HEK293 (cell line): ENCODE results near the gene HHIPL1.

Source experiments
- CTCF ChIA-PET: fragments of 350-600 bp; formaldehyde crosslinking; extraction: SDS; loops from one replicate; lab custom pipeline; 2021; ENCODE audit warnings: antibody characterized with exemption; lab: Yijun Ruan, JAX
- POLR2A ChIA-PET: fragments of 300-600 bp; formaldehyde crosslinking; extraction: SDS; loops from one replicate; lab custom pipeline; 2020; ENCODE audit warnings: antibody characterized with exemption, inconsistent platforms; lab: Yijun Ruan, JAX
- H3K27ac ChIP-seq: fragments of 200-500 bp; sonication (Bioruptor generic); 2 replicates; pipeline ENCODE4 v1.5.1; 2014; ENCODE audit warnings: low read depth, low read length, control low read depth, inconsistent platforms; ENCODE audit errors: extremely low read depth
- H3K36me3 ChIP-seq, 2 experiments: fragments of 200-500 bp in 1 of 2; sonication (Bioruptor generic) in 1 of 2; 1 replicate in 1 of 2; 2 replicates in 1 of 2; pipeline ENCODE4 v1.5.1; 2014 to 2017; ENCODE audit warnings: inconsistent platforms in 2 of 2, low read length in 2 of 2; ENCODE audit not compliant: control insufficient read depth in 2 of 2, insufficient read depth in 1 of 2
- H3K4me1 ChIP-seq: fragments of 200-500 bp; sonication (Bioruptor generic); 2 replicates; pipeline ENCODE4 v1.5.1; 2014; ENCODE audit warnings: mild to moderate bottlenecking, low read length, inconsistent platforms; ENCODE audit not compliant: control insufficient read depth, insufficient read depth
- H3K4me3 ChIP-seq: 2 replicates; pipeline ENCODE4 v1.5.1; 2011; ENCODE audit warnings: low read depth, mild to moderate bottlenecking, control low read depth, low read length, moderate library complexity
- H3K9me3 ChIP-seq: fragments of 200-500 bp; sonication (Bioruptor generic); 2 replicates; pipeline ENCODE4 v1.5.1; 2014; ENCODE audit warnings: low read depth, low read length, inconsistent platforms; ENCODE audit not compliant: control insufficient read depth, insufficient read depth
- BCL6B ChIP-seq: fragments of 450-650 bp; formaldehyde crosslinking; IDR thresholded peaks from 2 replicates; pipeline ENCODE4 v1.5.1; 2017; ENCODE audit warnings: missing biosample characterization, missing genetic modification characterization
- GLIS2 ChIP-seq: fragments of 450-650 bp; formaldehyde crosslinking; IDR thresholded peaks from 2 replicates; pipeline ENCODE4 v1.5.1; 2016; ENCODE audit warnings: missing biosample characterization, missing genetic modification characterization
- KLF16 ChIP-seq: fragments of 450-650 bp; formaldehyde crosslinking; IDR thresholded peaks from 2 replicates; pipeline ENCODE4 v1.5.1; 2017; ENCODE audit warnings: missing biosample characterization, missing genetic modification characterization
- PRDM2 ChIP-seq: fragments of 450-650 bp; formaldehyde crosslinking; IDR thresholded peaks from 2 replicates; pipeline ENCODE4 v1.5.1; 2016; ENCODE audit warnings: missing biosample characterization, missing genetic modification characterization, borderline replicate concordance
- REPIN1 ChIP-seq: fragments of 450-650 bp; formaldehyde crosslinking; IDR thresholded peaks from 2 replicates; pipeline ENCODE4 v1.5.1; 2017; ENCODE audit warnings: missing biosample characterization, missing genetic modification characterization, low read depth
- REST ChIP-seq: fragments of 450-650 bp; formaldehyde crosslinking; IDR thresholded peaks from 2 replicates; pipeline ENCODE4 v1.5.1; 2016; ENCODE audit warnings: missing biosample characterization, missing genetic modification characterization
- SP7 ChIP-seq: fragments of 450-650 bp; formaldehyde crosslinking; IDR thresholded peaks from 2 replicates; pipeline ENCODE4 v1.5.1; 2016; ENCODE audit warnings: missing biosample characterization, missing genetic modification characterization
- TRIM28 ChIP-seq: IDR thresholded peaks from 2 replicates; pipeline ENCODE4 v1.6.1; 2011; ENCODE audit warnings: low read length, control low read depth, borderline replicate concordance
- ZBTB7A ChIP-seq: fragments of 450-650 bp; formaldehyde crosslinking; IDR thresholded peaks from 2 replicates; pipeline ENCODE4 v1.5.1; 2016; ENCODE audit warnings: low read depth, missing biosample characterization, missing genetic modification characterization
- ZIC2 ChIP-seq: fragments of 450-650 bp; formaldehyde crosslinking; IDR thresholded peaks from 2 replicates; pipeline ENCODE4 v1.5.1; 2016; ENCODE audit warnings: missing biosample characterization, missing genetic modification characterization
- ZNF155 ChIP-seq: fragments of 450-650 bp; formaldehyde crosslinking; IDR thresholded peaks from 2 replicates; pipeline ENCODE4 v1.5.1; 2016; ENCODE audit warnings: missing biosample characterization, missing genetic modification characterization
- ZNF211 ChIP-seq: fragments of 450-650 bp; formaldehyde crosslinking; IDR thresholded peaks from 2 replicates; pipeline ENCODE4 v1.5.1; 2016; ENCODE audit warnings: low read depth, missing biosample characterization, missing genetic modification characterization
- ZNF239 ChIP-seq: fragments of 450-650 bp; formaldehyde crosslinking; IDR thresholded peaks from 2 replicates; pipeline ENCODE4 v1.5.1; 2016; ENCODE audit warnings: missing biosample characterization, missing genetic modification characterization
- ZNF335 ChIP-seq: fragments of 450-650 bp; formaldehyde crosslinking; conservative IDR thresholded peaks from 2 replicates; pipeline ENCODE4 v1.5.1; 2016; ENCODE audit warnings: missing biosample characterization, missing genetic modification characterization
- ZNF398 ChIP-seq: fragments of 450-650 bp; formaldehyde crosslinking; IDR thresholded peaks from 2 replicates; pipeline ENCODE4 v1.5.1; 2017; ENCODE audit warnings: missing biosample characterization, missing genetic modification characterization
- ZNF426 ChIP-seq: fragments of 450-650 bp; formaldehyde crosslinking; IDR thresholded peaks from 2 replicates; pipeline ENCODE4 v1.5.1; 2017; ENCODE audit warnings: missing biosample characterization, missing genetic modification characterization, mild to moderate bottlenecking, inconsistent platforms, moderate library complexity
- ZNF624 ChIP-seq: fragments of 450-650 bp; formaldehyde crosslinking; IDR thresholded peaks from 2 replicates; pipeline ENCODE4 v1.5.1; 2017; ENCODE audit warnings: missing biosample characterization, missing genetic modification characterization
- ZNF645 ChIP-seq: fragments of 450-650 bp; formaldehyde crosslinking; IDR thresholded peaks from 2 replicates; pipeline ENCODE4; 2016; ENCODE audit warnings: missing biosample characterization, missing genetic modification characterization
- ZSCAN30 ChIP-seq: fragments of 450-650 bp; IDR thresholded peaks from 2 replicates; pipeline ENCODE4 v1.5.1; 2018; ENCODE audit warnings: missing biosample characterization, mild to moderate bottlenecking, missing genetic modification characterization, moderate library complexity

Gene HHIPL1

GRCh38 chr14:99634443-99634842 lies 10.5 kb upstream of the HHIPL1 start:
- no peaks in the 10 kb centered on the region for H3K9me3 ChIP-seq
- no peak overlapping the region for H3K4me3 ChIP-seq
- no peak overlapping the region for H3K27ac ChIP-seq
- no peaks in the 10 kb centered on the region for H3K4me1 ChIP-seq
- ChIA-PET POLR2A (no interaction called here), CTCF (no interaction called here)
- no peaks in the 10 kb centered on the region for H3K36me3 ChIP-seq
- TF ChIP-seq ZNF239 (tag by site-specific recombination) = 0 out of 2 replicates have a peak, but pooled peaks have one; percentile 45
- TF ChIP-seq ZBTB7A (tag by site-specific recombination) = no peak

- no peak overlapping the region for H3K27ac ChIP-seq
- CTCF ChIA-PET = no interaction called here
- H3K9me3 ChIP-seq = no peaks in the 10 kb centered on the region
- no peaks in the 10 kb centered on the region for H3K36me3 ChIP-seq
- POLR2A ChIA-PET = no interaction called here
- no peak for TF ChIP-seq ZNF239 (tag by site-specific recombination)
- TF ChIP-seq TRIM28 = no peak
- TF ChIP-seq ZNF211 = no peak
- no peak for TF ChIP-seq BCL6B
- no peak for TF ChIP-seq ZNF335 (tag by site-specific recombination)
- TF ChIP-seq ZNF155 (tag by site-specific recombination) = no peak
- TF ChIP-seq REST (tag by site-specific recombination) = no peak
- TF ChIP-seq ZNF624 (tag by site-specific recombination) = no peak
- no peak for TF ChIP-seq ZSCAN30 (tag by site-specific recombination)
- TF ChIP-seq, all 188 proteins: peak for 0
- Histone ChIP-seq H3K4me3 (no peak overlapping the region), H3K4me1 (no peaks in the 10 kb centered on the region)
Observed at GRCh38 chr14:99635116-99635515, 9.8 kb upstream of the HHIPL1 start.

- no peaks in the 10 kb centered on the region for H3K4me1 ChIP-seq
- POLR2A ChIA-PET = no interaction called here
- CTCF ChIA-PET = no interaction called here
- no peak overlapping the region for H3K4me3 ChIP-seq
- H3K9me3 ChIP-seq = no peaks in the 10 kb centered on the region
- H3K36me3 ChIP-seq = no peaks in the 10 kb centered on the region
- no peak overlapping the region for H3K27ac ChIP-seq
- no peak for TF ChIP-seq GLIS2 (tag by site-specific recombination)
- no peak for TF ChIP-seq KLF16 (tag by site-specific recombination)
- TF ChIP-seq ZNF645 (tag by site-specific recombination) = no peak
- TF ChIP-seq SP7 (tag by site-specific recombination) = no peak
- no peak for TF ChIP-seq ZNF426 (tag by site-specific recombination)
- TF ChIP-seq ZNF624 (tag by site-specific recombination) = no peak
- no peak for TF ChIP-seq REPIN1
- TF ChIP-seq ZIC2 = no peak
- no peak for TF ChIP-seq ZNF398 (tag by site-specific recombination)
- no peak for TF ChIP-seq PRDM2 (tag by site-specific recombination)
Observed at GRCh38 chr14:99636487-99636886, 8.4 kb upstream of the HHIPL1 start.
